GM10847 (cell line): ENCODE measurements around the gene SLC8A1.

Source experiments
- POLR2A ChIP-seq: IDR thresholded peaks from 2 replicates; pipeline ENCODE4 v1.6.1; 2011; ENCODE audit not compliant: insufficient read length; ENCODE audit errors: extremely low read depth

SLC8A1 gene

GRCh38 chr2:40445467-40445866, 6.4 kb downstream of the SLC8A1 start:
- no peak for TF ChIP-seq POLR2A

GRCh38 chr2:40440835-40441234, 11.1 kb downstream of the SLC8A1 start:
- no peak for TF ChIP-seq POLR2A

DNA sequence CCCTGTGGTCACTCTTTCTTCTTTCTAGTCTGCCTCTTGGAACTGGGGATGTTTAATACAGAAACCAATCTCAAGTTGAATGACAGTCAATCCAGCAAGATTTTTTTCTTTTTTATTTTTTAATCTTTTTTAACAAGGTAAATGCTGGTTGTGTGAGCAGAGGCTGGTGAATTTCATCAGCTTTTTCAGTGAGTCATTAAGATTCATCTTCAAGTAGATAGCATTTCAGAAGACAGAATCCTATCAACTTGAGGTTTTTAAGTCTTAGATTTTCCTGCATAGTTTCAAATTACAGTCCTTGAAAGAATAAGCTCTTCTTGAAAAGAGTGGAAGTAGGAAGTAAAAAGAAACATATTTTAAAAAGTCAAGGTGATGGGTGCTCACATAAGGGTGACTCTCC, 12.4 kb downstream of the SLC8A1 start:
- TF ChIP-seq POLR2A = no peak

DNA sequence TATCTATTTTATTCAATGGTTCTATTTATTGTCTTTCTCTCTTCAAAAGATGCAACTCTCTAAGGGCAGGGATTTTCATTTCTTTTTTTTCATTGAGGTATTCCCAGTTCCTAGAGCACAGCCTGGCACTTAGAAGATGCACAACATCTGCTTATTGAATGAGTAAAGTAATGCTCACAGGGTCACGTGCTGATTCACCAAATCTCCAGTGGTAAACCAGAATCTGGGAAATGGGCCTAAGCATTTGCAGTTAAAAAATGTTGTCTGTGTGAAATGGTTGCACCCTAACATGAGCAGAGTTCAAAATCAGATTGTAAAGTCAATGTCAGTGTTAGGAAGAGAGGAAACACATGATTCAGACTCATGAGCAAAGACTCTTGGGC, 15.8 kb downstream of the SLC8A1 start:
- no peak for TF ChIP-seq POLR2A

GRCh38 chr2:40435426-40436092, 16.3 kb downstream of the SLC8A1 start:
- TF ChIP-seq POLR2A = no peak

GRCh38 chr2:40434731-40435271, 17.1 kb downstream of the SLC8A1 start:
- no peak for TF ChIP-seq POLR2A

DNA sequence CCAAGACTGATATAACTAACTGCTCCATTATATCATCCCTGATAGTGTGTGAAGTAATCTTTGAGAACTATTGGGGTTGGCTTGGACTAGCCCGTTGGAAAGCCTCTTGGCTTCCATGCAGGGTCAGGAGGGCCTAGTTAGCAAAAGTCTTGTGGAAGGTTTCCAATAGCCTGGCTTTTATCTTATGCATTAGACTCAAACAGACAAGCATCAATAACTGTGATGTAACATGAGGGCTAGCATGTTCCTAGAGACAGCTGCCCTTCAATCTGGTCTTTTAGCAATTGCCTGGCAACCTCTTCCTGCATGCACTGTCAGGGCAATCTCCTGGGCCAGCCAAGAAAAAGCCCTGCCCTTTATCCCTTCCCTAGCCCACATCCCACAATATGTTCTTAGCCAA, 18.2 kb downstream of the SLC8A1 start:
- TF ChIP-seq POLR2A = no peak

DNA sequence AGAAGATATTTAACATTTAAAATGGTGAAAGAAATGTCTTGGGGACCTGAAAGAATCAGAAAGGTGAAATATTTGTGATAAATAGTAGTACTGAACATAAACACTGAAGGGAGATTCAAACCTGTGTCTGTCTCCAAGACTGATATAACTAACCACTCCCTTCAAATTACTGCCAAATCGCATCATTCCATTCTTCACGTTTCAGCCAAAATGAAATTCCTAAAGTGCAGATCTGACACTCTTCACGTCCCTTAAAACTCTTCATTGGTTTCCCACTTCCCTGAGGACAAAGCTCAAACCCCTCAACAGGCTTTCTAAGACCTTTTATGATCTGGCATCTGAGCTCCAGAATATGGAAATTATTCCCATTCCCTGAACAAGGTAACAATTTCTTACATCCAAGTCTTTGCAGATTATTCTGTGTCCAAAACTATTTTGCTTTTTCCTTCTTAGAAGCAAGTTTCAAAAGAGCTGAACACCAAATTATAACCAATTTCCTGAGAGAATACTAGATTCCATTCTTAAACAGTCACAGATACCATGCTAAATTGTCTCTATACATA, 18.9 kb downstream of the SLC8A1 start:
- TF ChIP-seq POLR2A = no peak

- no peak for TF ChIP-seq POLR2A
Observed at GRCh38 chr2:40431600-40431955, 20.3 kb downstream of the SLC8A1 start.

DNA sequence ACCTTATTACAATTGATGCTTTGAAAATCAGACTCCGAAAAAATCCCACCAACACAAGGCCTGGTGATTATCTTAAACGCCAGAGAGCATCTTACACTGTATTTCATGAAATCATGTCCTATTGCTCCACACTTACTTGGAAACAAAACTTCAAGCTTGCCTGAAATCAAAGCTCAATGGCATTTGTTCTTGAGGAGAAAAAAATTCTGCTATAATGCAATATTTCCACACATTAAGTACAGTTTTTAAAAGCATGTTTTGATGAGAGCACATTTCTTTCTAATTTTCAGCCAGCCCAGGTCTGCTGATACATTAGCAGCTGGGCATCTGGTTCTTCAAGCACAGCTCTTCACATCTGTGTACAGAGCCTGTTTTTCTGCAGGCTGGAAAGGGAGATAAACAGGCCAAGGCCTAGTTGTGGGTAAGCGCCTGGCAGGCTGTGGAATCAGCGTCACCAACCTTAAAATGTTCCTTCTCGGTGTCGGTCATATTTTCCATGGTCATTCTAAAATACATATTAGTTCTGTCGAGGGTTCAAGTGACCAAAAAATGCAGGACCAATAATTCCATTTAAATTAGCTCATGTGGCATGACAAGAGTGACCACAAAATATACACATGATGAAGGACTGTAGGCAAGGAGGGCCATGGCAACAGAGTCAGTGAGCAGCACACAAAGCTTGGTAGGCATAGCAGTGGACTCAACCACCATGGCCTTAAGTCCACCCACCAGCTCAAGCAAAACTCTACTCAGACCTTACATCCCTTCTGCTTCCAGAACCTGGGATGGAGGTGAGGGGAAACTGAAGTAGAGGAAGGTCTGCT, 20.9 kb downstream of the SLC8A1 start:
- no peak for TF ChIP-seq POLR2A

GRCh38 chr2:40428439-40428838, 23.5 kb downstream of the SLC8A1 start:
- no peak for TF ChIP-seq POLR2A

- TF ChIP-seq POLR2A = no peak
Observed at GRCh38 chr2:40421631-40422297, 30.1 kb downstream of the SLC8A1 start.

DNA sequence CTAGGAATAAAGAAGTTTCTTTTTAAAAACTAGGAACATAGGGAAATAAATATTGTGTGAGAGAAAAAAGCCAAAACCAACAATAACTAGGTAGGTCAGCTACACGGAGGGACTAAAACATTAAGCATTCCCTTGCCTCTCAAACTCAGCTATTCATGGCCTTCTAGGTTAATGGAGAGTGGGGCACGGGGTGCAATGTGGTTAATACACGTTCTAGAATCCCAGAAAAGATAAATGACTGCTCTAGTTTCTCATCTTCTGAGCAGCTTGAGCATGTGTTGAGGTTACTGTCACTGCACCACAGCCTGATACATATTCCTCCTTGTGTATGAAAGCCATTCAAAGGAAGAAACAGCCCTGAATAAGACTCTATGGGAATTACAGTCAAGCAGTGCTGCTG, 31.4 kb downstream of the SLC8A1 start:
- no peak for TF ChIP-seq POLR2A

DNA sequence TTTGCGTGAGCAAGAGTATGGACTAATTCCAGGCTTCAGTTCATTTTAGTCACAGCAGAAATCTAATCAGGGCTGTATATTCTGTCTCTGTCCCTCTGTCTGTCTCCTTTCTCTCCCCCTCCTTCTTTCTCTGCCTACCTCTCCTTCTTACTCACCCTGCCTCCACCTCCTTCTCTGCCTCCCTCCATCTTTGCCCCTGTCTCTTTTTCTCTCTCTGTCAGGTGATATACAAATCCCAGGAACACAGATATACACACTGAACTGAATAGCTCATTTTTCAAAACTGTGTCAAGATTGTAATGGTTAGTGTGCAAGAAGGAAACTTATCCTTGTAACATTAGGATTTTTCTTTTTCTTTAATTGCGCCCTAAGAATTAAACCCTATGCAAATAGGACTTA, 32.5 kb downstream of the SLC8A1 start:
- TF ChIP-seq POLR2A = no peak

GRCh38 chr2:40418614-40419363, 33.1 kb downstream of the SLC8A1 start:
- no peak for TF ChIP-seq POLR2A
